GM12865 (cell line): ENCODE results near the gene HOXB3.

ENCODE experiments used
- DNase-seq: peaks from one replicate; pipeline ENCODE4 v3.0.0; 2010; ENCODE audit warnings: low read depth
- H3K4me3 ChIP-seq: 2 replicates; pipeline ENCODE4 v1.5.1; 2011; ENCODE audit warnings: mild to moderate bottlenecking, low read depth, low read length, control low read depth
- CTCF ChIP-seq: IDR thresholded peaks from 2 replicates; pipeline ENCODE4 v1.5.1; 2011; ENCODE audit warnings: low read length, control low read depth, low read depth, inconsistent platforms; ENCODE audit not compliant: insufficient read depth; ENCODE audit errors: missing control alignments

The HOXB3 gene

DNA sequence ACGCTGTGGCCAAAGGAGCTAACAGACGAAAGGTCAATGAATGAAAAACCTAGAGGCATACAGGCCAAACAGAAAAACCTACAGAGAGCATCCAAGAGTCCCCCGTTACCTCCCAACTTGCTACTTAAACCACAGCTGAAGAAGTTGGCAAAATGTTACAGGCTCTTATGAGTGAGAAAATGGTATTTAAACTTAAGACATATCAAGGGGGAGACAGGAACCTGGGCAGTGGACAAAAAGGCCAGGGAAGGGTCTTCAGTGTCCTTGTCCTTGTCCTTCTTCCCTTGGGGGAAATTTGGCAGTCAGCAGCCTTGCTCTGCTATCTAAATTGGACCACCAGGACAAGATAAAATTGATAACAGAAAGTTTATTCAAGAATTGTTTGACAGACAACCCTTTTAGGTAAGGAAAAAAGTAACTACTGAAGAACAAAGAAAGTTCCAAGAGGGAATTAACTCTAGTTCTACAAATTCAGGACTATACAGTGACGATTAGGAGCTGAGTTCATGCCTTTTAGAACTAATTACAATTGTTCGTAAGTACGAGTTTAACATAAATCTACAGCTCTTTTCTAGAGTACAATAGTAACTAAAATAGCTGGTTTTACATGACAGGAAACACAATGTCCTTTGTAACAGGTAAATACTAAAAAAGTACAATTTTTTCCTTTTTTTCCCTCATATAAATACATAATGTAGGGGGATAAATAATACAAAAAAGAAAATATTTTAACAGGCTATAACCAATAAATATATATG, 41.3 kb downstream of the HOXB3 start:
- DNase-seq: no peak
- TF ChIP-seq CTCF: no peak
- H3K4me3 ChIP-seq: no peak overlapping the region

GRCh38 chr17:48547808-48548522, 42.1 kb downstream of the HOXB3 start:
- no peak overlapping the region for H3K4me3 ChIP-seq
- TF ChIP-seq CTCF: no peak

GRCh38 chr17:48546924-48547807, 42.9 kb downstream of the HOXB3 start:
- no peak overlapping the region for H3K4me3 ChIP-seq
- TF ChIP-seq CTCF: no peak
- no peak for DNase-seq

More at GRCh38 chr17:48547808-48548522, 42.1 kb downstream of the HOXB3 start:
- DNase-seq: no peak

DNA sequence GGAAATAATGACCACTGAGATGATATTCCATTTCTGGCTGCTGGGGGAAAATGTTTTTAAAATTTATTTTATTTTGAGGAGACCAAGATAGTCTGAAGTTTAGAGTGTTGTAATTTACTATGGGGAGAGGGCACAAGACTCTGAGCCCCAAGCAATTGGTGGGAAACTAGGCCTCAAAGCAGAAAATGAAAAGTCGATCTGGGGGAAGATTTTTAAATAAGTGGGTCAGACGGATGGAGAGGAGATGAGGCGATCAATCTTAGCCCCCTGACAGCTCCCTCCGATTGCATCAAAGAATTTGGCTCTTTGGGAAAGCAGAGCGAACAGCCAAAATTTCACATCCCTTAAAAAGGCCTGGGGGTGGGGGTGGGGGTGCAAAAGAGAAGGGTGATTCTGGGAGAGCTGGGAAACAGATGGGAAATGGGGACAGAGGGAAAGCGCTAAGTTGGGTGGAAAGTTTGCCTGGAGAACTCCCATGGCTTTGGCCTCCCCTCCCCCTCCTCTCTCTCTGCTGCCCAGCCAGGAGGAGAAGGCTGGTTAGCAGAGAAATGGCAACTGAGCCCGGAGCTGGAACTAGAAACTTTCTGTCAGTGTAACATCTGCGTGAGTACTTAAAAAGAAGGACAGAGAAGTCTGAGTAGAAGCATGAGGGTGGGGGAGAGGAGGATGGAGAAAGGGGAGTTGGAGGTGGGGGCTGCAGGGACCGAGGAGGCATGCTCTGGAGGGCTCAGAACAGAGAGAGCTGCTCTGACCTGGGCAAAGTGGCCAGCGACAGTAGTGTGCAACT, 43.7 kb downstream of the HOXB3 start:
- TF ChIP-seq CTCF: no peak
- no peak for DNase-seq
- H3K4me3 ChIP-seq: no peak overlapping the region

- TF ChIP-seq CTCF: no peak
- DNase-seq: no peak
- H3K4me3 ChIP-seq: no peak overlapping the region
These were observed 44.5 kb downstream of the HOXB3 start for GRCh38 chr17:48545539-48545938.

DNA sequence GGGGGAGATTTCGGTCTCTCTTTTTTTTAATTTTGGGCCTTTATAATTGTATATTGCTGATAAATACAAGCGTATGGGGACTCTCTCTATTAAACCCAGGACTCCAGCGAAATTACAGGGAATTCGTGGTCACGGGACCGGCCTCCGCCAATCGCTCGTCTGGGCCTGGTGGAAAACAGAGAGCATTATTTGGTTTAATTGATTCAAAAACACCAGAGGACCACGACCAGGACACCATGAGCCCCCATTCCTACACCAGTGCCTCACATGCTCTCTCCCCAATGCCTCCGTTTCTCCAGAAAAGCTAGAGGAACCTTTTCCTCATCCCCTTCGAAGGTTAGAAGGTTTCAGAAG, 45.0 kb downstream of the HOXB3 start, which contains the start of gene HOXB2:
HOXB2 (minus strand) TSS at position 88 of the 354 bp plus-strand sequence. CDS start 198 bp downstream, outside the sequence.
- no peak for TF ChIP-seq CTCF
- no peak within 1 kb of the TSS for H3K4me3 ChIP-seq
- DNase-seq: no peak
